Measurements from ENCODE around the gene IFITM2. TPM values are rescaled to one million over a fixed set of nuclear protein-coding genes. Genes with fewer than 3 reads are reported as not detected.

Gene IFITM2
- total and polyA plus RNA-seq, 2 of the 4 experiments (the other 2 are of a cell fraction), result 31.2 to 564 TPM

- no TSS peak for BruUV-seq (replicated peaks)
- Histone ChIP-seq H3K18ac (ENCODE audit: low read depth, low read length) (no peak overlapping the region), H3K14ac (replicated peaks; ENCODE audit: low read depth, low read length) (no peak overlapping the region), H3K4me1 (ENCODE audit: control insufficient read depth, insufficient read depth, low read length) (peaks cover 1% of the 10 kb centered on the region; the same call in 1 of the 2 replicates), H3K36me3 (ENCODE audit: control insufficient read depth, insufficient read depth, low read length) (no peaks in the 10 kb centered on the region), H3K4me3 (ENCODE audit: insufficient read depth, low read depth, low read length) (no peak overlapping the region), H2BK15ac (ENCODE audit: low read depth, low read length) (no peak overlapping the region), H4K20me1 (ENCODE audit: insufficient read depth, low read length) (no peaks in the 10 kb centered on the region), H3K27me3 (ENCODE audit: control insufficient read depth, insufficient read depth, low read length) (peaks cover 8% of the 10 kb centered on the region), H2AK5ac (ENCODE audit: low read depth, low read length) (no peak overlapping the region), H4K5ac (ENCODE audit: low read depth, low read length) (no peak overlapping the region), H3K4me2 (ENCODE audit: low read depth, low read length) (no peak overlapping the region), H3K4ac (ENCODE audit: low read depth, low read length) (no peak overlapping the region), H3K27ac (ENCODE audit: insufficient read depth, low read length) (no peak overlapping the region), H4K8ac (ENCODE audit: low read depth in 2 of 2, low read length in 2 of 2) (no peak overlapping the region), H4K91ac (ENCODE audit: insufficient read depth, low read depth, low read length) (no peak overlapping the region), H3K56ac (ENCODE audit: extremely low read depth, insufficient read depth, low read length) (no peak overlapping the region), H3K23ac (ENCODE audit: low read depth, low read length) (no peak overlapping the region), H2BK5ac (ENCODE audit: low read depth, low read length, poor library complexity, severe bottlenecking) (no peak overlapping the region), H3K79me1 (ENCODE audit: low read depth in 1 of 2, low read length in 2 of 2) (no peaks in the 10 kb centered on the region), H2AFZ (replicated peaks; ENCODE audit: low read length, poor library complexity) (no peak overlapping the region), H2AK9ac (replicated peaks; ENCODE audit: low read depth, low read length, poor library complexity) (no peak overlapping the region), H3K9me3 (ENCODE audit: control insufficient read depth, insufficient read depth, low read length) (no peaks in the 10 kb centered on the region), H3K9me1 (ENCODE audit: insufficient read depth, low read length) (no peaks in the 10 kb centered on the region), H3K9ac (ENCODE audit: low read depth, low read length) (no peak overlapping the region), H2BK120ac (ENCODE audit: low read depth, low read length) (no peak overlapping the region), H2BK20ac (ENCODE audit: low read depth, low read length) (no peak overlapping the region)
- in situ Hi-C loops (cut with MboI; ENCODE audit: low sequenced_read_pairs), result no loop called here
- intact Hi-C loops (cut with micrococcal nuclease), result no loop called here
- CTCF ChIA-PET, result interaction anchor here (0.7 to 1.1 kb wide), 3 partner anchors 8 to 71 kb away, joined by 3 to 4 read pairs (median 3); no protein-coding TSS in a partner anchor
- dilution Hi-C loops (cut with HindIII; ENCODE audit: low sequenced_read_pairs, unreplicated experiment), result no loop called here
- whole genome bisulfite sequencing, 2 experiments (ENCODE audit: extremely low coverage in 2 of 2, insufficient read length in 1 of 2), result no CpG with 5 or more reads among the region's 5 CpGs
- no peak for ATAC-seq (ENCODE audit: low read depth)
- POLR2A ChIA-PET (ENCODE audit: unreplicated experiment), result no interaction called here
- DNase-seq, result no peak
- TF ChIP-seq CEBPB (IDR thresholded peaks at IDR 0.05; ENCODE audit: low read depth, low read length), result no peak
- TF ChIP-seq, protein P1, sequence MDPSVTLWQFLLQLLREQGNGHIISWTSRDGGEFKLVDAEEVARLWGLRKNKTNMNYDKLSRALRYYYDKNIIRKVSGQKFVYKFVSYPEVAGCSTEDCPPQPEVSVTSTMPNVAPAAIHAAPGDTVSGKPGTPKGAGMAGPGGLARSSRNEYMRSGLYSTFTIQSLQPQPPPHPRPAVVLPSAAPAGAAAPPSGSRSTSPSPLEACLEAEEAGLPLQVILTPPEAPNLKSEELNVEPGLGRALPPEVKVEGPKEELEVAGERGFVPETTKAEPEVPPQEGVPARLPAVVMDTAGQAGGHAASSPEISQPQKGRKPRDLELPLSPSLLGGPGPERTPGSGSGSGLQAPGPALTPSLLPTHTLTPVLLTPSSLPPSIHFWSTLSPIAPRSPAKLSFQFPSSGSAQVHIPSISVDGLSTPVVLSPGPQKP (IDR thresholded peaks at IDR 0.05; ENCODE audit: borderline replicate concordance, low read depth, low read length), result no peak
- TF ChIP-seq MAZ (IDR thresholded peaks at IDR 0.05; ENCODE audit: borderline replicate concordance, low read depth, low read length), result no peak
- TF ChIP-seq NFE2L2 (IDR thresholded peaks at IDR 0.05; ENCODE audit: low read depth, low read length), result no peak
- TF ChIP-seq RCOR1 (IDR thresholded peaks at IDR 0.05; ENCODE audit: insufficient replicate concordance, low read length), result no peak
- TF ChIP-seq CTCF (conservative IDR thresholded peaks at IDR 0.05; ENCODE audit: low read depth, low read length), result no peak
- no peak for TF ChIP-seq BHLHE40 (IDR thresholded peaks at IDR 0.05; ENCODE audit: low read depth, low read length)
- TF ChIP-seq CHD1 (IDR thresholded peaks at IDR 0.05; ENCODE audit: low read depth, low read length), result no peak
- no peak for TF ChIP-seq RFX5 (IDR thresholded peaks at IDR 0.05; ENCODE audit: low read depth, low read length)
- no peak for TF ChIP-seq MXI1 (IDR thresholded peaks at IDR 0.05; ENCODE audit: borderline replicate concordance, low read depth, low read length)
- no peak for TF ChIP-seq SMC3 (IDR thresholded peaks at IDR 0.05; ENCODE audit: low read depth, low read length)
- no peak for TF ChIP-seq USF2 (IDR thresholded peaks at IDR 0.05; ENCODE audit: low read depth, low read length)
- TF ChIP-seq FOS (IDR thresholded peaks at IDR 0.05; ENCODE audit: low read depth, low read length), result no peak
- no peak for TF ChIP-seq MAFK (IDR thresholded peaks at IDR 0.05; ENCODE audit: low read depth, low read length)
Measured at GRCh38 chr11:340539-341512, 33.2 kb downstream of the IFITM2 start.

Data from IMR-90 (cell line).